OCI-M1 (cell line): ENCODE measurements around the gene C18orf63.
A peak's percentile ranks its signal among the peaks of the same experiment; 100 is the strongest.

Source experiments
- DNase-seq: peaks from one replicate; lab custom pipeline; 2025; lab: John Stamatoyannopoulos, UW

The C18orf63 gene

GRCh38 chr18:74377776-74378175 is 62.1 kb downstream of the C18orf63 start:
- DNase-seq: no peak

- DNase-seq: peak; percentile 40
Measured at GRCh38 chr18:74378179-74378682, 62.6 kb downstream of the C18orf63 start.

DNA sequence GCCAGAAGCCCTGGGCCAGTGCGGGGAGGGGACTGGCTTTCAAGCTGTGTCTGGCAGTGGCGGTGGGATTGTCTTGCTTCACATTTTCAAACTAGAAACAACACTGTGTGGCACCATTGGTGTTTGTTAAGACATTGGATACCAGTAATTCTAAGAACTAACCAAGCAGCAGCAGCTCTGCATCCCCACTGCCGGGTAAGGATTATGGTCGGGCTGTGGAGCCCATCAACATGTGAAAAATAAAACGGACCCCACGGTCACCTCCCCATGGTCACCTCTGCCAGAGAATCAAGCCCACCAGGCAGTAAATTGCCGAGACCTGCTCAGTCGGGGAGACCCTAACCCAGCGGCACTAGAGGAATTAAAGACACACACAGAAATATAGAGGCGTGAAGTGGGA is 65.3 kb downstream of the C18orf63 start:
- DNase-seq: no peak

- no peak for DNase-seq
Measured at GRCh38 chr18:74381621-74382295, 66.1 kb downstream of the C18orf63 start.

DNA sequence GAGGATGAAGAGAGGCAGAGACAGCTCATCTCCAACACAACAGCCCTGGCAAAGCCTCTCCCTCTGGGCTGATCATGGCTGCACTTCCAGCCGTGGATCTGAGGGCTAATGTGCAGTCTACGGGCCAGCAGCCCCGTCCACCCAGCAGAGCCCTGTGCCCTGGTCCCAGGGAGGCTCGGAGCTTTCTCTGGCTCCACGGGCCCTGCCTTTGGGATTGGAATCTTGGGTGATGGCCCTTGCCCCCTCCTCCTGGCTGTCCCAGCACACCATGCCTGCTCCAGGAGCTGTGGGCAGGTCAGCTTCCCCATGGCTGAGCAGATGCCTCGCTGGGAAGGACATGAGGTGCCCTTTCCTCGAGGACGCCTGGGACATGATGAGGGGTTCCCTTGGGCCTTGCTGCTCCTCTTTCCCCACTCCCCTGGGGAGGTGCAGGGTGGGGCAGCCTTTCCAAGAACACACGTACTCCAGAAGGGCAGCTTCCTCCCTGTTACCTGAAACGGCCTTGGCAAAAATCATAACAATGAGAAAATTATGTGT is 66.9 kb downstream of the C18orf63 start:
- no peak for DNase-seq

GRCh38 chr18:74387383-74387782 is 71.7 kb downstream of the C18orf63 start:
- DNase-seq: no peak

GRCh38 chr18:74388227-74388626 is 72.6 kb downstream of the C18orf63 start:
- DNase-seq: no peak

DNA sequence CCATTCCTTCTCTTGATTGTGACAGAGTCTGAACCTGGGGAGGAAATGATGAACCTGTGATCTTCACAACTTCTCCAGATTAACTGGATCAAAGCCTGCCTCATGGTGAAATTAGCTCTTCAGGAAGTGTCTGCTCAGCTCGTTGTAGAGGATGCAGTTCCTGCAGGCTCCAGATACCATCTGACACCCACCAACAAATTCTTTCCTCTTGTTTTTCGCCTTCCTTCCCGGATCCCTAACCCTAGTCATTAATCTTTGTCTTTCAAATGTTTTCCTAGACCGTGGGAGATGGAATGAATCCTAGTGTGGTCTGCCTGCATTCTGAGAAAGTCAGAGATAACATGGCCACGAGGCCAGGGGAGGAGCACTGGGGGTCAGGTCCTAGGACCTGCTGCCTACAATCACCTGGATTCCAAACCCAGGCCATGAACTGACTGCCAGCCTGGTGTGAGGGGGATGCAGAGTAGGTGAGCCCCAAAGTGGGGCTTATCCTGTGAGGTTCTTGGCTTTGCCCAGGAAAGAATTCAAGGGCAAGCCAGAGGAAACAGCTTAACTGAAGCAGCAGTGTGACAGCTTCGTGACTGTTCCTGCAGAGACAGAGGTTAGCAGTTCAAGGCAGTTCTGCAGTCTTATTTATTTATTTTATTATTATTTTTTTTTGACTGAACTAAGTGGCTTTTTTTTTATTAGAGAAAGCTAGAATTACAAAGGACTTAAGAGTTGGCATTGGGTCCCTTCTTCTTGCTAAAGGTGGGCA is 73.7 kb downstream of the C18orf63 start:
- no peak for DNase-seq

DNA sequence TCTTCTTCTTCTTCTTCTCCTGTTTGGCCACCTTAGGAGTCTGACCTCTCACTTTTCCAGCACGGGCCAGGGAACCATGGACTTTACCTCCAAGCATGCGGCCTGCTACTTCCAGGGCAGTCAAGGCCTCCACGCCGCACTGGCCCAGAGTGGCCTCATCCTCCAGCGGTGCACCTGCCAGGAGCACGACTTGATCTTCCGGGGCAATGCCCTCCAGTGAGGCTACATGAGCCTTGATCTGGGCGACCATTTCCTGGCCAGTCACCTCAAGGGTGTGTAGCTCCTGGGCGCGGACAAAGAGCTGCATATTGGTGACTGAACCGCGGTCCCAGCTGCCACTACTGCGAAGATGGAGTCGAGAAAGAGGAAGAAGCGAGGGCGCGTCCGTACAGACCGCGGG is 74.4 kb downstream of the C18orf63 start:
- no peak for DNase-seq

- peak; percentile 22 for DNase-seq
Measured at GRCh38 chr18:74390900-74391299, 75.3 kb downstream of the C18orf63 start.

GRCh38 chr18:74392323-74392722 is 76.7 kb downstream of the C18orf63 start:
- DNase-seq: no peak

GRCh38 chr18:74395006-74395405 is 79.4 kb downstream of the C18orf63 start:
- DNase-seq: no peak

DNA sequence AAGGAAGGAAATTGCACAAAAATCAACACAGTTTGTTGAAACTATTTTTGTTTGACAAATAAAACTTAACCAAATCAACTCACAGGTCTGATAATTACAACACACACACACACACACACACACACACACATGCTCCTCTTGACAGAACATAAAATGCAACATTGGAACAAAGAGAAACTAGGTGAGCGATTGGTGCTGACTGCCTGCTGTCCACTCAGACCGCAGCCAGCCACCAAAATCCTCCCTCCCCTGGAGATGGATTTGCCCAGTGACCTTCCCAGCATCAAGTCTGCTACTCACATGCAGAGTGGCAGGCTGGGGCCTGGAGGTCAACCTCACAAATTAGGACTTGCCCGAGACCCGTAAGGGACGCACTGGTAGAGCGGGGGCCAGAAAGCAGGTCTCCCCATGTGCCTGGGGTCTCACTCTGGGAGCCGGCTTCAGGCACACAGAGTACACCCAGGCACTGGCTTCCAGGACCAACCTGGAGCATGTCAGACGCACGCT is 80.1 kb downstream of the C18orf63 start:
- DNase-seq: no peak

GRCh38 chr18:74396171-74397169 is 80.8 kb downstream of the C18orf63 start:
- no peak for DNase-seq

- DNase-seq: no peak
Measured at GRCh38 chr18:74397572-74397971, 81.9 kb downstream of the C18orf63 start.

- DNase-seq: peak; percentile 52
Measured at GRCh38 chr18:74399091-74399887, 83.7 kb downstream of the C18orf63 start.

GRCh38 chr18:74400813-74401212 is 85.2 kb downstream of the C18orf63 start:
- DNase-seq: no peak

GRCh38 chr18:74402806-74403433 is 87.3 kb downstream of the C18orf63 start:
- peak; percentile 36 for DNase-seq

- DNase-seq: peak; percentile 18
Measured at GRCh38 chr18:74407888-74408287, 92.2 kb downstream of the C18orf63 start.
